GM19193 (cell line): ENCODE measurements around the gene ABCA5.

Experiments used
- POLR2A ChIP-seq: IDR thresholded peaks from 4 replicates; pipeline ENCODE4 v1.6.1; 2011; ENCODE audit not compliant: insufficient read depth, insufficient read length; ENCODE audit errors: extremely low read depth

ABCA5 gene

GRCh38 chr17:69198238-69198637 lies 128.7 kb downstream of the ABCA5 start:
- TF ChIP-seq POLR2A: no peak
